Measurements from ENCODE around the gene TMSB15C. TPM values are rescaled to one million over a fixed set of nuclear protein-coding genes. Genes with fewer than 3 reads are reported as not detected.
"Not testable (repeated sequence)": the region's sequence is repeated elsewhere in the genome, so short reads cannot be mapped to it uniquely, and the experiment has no call there.

The TMSB15C gene
- total RNA-seq, 2 donors from 2014 or later: 3.9 to 4.3 TPM

DNA sequence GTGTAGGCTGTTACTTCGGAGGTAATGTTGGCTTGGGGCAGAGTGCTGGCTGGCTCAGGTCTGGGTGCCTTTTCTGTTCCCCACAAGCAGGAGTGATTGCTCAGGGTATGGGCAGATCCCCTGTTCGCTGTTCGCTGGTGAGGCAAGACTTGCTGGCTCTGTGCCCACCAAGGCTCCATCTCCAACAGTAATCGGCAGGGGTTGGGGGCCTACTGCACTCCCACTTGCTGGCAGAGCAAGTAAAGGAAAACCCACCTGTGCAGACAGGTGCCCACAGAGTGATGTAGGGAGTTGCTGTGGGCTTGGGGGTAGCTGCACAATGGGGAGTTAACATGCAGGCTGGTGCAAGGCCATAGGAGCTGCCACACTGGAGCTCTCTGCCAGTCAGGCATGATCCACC lies 8.0 kb upstream of the TMSB15C start:
- H3K36me3 ChIP-seq: no peaks in the 10 kb centered on the region
- ATAC-seq (ENCODE audit: insufficient number of reproducible peaks, low FRiP score, low read depth) (no peak), DNase-seq (ENCODE audit: low spot score) (no peak)
- H3K27me3 ChIP-seq (replicated peaks; ENCODE audit: insufficient read depth): no peaks in the 10 kb centered on the region
- H3K27ac ChIP-seq: no peak overlapping the region
- no peaks in the 10 kb centered on the region for H3K4me1 ChIP-seq (ENCODE audit: control insufficient read depth in 1 of 2, low read depth in 2 of 2)
- no peaks in the 10 kb centered on the region for H3K9me3 ChIP-seq
- no peak overlapping the region for H3K4me3 ChIP-seq
- TF ChIP-seq, protein P1, sequence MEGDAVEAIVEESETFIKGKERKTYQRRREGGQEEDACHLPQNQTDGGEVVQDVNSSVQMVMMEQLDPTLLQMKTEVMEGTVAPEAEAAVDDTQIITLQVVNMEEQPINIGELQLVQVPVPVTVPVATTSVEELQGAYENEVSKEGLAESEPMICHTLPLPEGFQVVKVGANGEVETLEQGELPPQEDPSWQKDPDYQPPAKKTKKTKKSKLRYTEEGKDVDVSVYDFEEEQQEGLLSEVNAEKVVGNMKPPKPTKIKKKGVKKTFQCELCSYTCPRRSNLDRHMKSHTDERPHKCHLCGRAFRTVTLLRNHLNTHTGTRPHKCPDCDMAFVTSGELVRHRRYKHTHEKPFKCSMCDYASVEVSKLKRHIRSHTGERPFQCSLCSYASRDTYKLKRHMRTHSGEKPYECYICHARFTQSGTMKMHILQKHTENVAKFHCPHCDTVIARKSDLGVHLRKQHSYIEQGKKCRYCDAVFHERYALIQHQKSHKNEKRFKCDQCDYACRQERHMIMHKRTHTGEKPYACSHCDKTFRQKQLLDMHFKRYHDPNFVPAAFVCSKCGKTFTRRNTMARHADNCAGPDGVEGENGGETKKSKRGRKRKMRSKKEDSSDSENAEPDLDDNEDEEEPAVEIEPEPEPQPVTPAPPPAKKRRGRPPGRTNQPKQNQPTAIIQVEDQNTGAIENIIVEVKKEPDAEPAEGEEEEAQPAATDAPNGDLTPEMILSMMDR (IDR thresholded peaks at IDR 0.05): no peak

DNA sequence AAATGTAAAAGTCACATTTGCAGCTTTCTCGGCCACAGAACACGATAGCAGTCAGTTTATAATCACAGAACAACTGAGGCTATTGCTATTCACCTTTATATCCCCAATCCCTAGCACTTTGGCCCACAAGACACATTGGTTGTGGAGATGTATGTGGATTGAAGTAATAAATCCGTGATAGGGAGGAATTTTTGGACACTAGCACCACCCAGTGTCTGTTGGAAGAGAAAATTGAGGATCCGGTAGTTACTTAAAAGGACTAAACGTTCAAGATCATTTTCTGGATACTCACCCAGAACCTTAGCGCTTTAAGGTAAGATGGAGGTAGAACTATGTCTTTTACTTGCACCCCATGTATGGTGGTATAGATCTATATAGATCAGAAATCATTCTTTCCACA lies 1.8 kb upstream of the TMSB15C start:
- not testable (repeated sequence) for H3K9me3 ChIP-seq; H3K4me1 ChIP-seq (ENCODE audit: control insufficient read depth in 1 of 2, low read depth in 2 of 2); ATAC-seq (ENCODE audit: insufficient number of reproducible peaks, low FRiP score, low read depth); H3K36me3 ChIP-seq; H3K27me3 ChIP-seq (replicated peaks; ENCODE audit: insufficient read depth); H3K4me3 ChIP-seq; H3K27ac ChIP-seq; DNase-seq (ENCODE audit: low spot score)

DNA sequence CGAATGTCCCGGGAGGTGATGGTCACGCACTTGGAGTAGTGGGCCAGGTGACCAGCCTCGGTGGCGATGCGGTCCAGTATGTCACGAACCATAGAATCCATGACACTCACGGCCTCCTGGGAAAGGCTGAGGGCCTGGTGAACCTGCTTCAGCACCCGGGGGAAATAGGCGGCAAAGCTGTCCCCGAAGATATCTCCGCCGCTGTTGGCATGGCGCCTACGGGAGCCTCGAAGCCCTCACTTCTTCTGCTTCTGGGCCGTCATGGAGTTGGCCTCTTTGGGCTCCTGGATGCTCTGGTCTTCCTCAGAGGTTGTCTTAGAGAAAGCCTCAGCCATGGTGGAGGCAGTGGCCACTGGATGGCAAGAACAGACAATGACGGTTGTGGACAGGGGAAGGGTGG lies 13.4 kb downstream of the TMSB15C start:
- not testable (repeated sequence) for H3K4me3 ChIP-seq; H3K27ac ChIP-seq; H3K9me3 ChIP-seq; H3K27me3 ChIP-seq (replicated peaks; ENCODE audit: insufficient read depth); DNase-seq (ENCODE audit: low spot score); H3K4me1 ChIP-seq (ENCODE audit: control insufficient read depth in 1 of 2, low read depth in 2 of 2); H3K36me3 ChIP-seq; ATAC-seq (ENCODE audit: insufficient number of reproducible peaks, low FRiP score, low read depth)

DNA sequence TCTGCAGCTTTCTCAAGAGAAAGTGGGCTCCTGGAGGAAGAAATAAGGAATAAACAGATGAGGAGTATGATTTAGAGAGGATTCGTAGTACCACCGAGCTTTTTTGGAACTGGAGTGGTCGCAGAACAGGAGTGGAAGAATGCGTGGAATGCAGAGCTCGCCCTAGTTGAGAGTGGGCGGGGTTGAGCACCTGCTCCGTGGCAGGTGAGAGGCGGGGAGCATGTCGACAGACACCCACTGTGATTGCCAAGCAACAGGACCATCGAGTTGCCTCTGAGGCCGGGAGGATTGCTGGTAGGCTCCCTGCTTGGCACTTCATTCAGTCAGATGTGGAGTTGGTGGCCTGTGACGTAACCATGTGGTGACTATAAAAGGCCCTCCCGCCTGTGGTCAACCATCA lies 21.1 kb downstream of the TMSB15C start:
- not testable (repeated sequence) for H3K9me3 ChIP-seq; ATAC-seq (ENCODE audit: insufficient number of reproducible peaks, low FRiP score, low read depth); DNase-seq (ENCODE audit: low spot score); H3K4me3 ChIP-seq; H3K27ac ChIP-seq; H3K27me3 ChIP-seq (replicated peaks; ENCODE audit: insufficient read depth); H3K4me1 ChIP-seq (ENCODE audit: control insufficient read depth in 1 of 2, low read depth in 2 of 2); H3K36me3 ChIP-seq

DNA sequence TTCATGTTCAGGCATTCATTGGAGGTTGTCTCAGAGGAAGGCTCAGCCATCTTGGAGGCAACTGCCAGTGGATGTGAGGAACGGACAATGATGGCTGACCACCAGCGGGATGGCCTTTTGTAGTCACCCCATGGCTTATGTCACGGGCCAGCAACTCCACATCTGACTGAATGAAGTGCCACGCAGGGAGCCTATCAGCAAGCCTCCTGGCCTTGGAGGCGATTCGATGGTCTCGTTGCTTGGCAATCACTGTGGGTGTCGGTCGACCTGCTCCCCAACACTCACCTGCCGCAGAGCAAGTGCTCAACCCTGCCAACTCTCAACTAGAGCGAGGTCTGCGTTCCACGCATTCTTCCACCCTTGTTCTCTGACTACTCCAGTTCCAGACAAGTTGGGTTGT lies 28.9 kb downstream of the TMSB15C start:
- H3K27ac ChIP-seq: no peak overlapping the region
- no peak overlapping the region for H3K4me3 ChIP-seq
- H3K36me3 ChIP-seq: no peaks in the 10 kb centered on the region
- no peak for DNase-seq (ENCODE audit: low spot score)
- H3K9me3 ChIP-seq: no peaks in the 10 kb centered on the region
- ATAC-seq (ENCODE audit: insufficient number of reproducible peaks, low FRiP score, low read depth): no peak
- TF ChIP-seq, protein P1 (IDR thresholded peaks at IDR 0.05): no peak
- no peaks in the 10 kb centered on the region for H3K4me1 ChIP-seq (ENCODE audit: control insufficient read depth in 1 of 2, low read depth in 2 of 2)
- no peaks in the 10 kb centered on the region for H3K27me3 ChIP-seq (replicated peaks; ENCODE audit: insufficient read depth)

DNA sequence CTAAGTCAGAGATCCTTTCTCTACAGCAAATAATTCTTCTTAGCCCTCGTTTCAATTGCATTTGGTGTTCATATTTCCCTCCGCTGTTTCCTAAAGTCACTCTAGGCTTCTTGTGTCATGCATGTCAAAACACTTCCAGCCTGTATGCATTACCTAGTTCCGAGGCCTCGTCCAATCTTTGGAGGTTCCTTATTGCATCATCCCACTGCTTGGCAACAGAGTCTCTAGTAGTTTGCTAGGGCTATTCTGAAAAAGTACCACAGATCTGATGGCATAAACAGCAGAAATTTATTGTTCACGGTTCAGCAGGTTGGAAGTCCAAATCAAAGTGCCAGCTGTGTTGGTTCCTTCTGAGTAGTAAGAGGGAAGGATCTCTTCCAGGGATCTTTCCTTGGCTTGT lies 30.4 kb downstream of the TMSB15C start:
- H3K27me3 ChIP-seq (replicated peaks; ENCODE audit: insufficient read depth): no peaks in the 10 kb centered on the region
- H3K9me3 ChIP-seq: no peaks in the 10 kb centered on the region
- ATAC-seq (ENCODE audit: insufficient number of reproducible peaks, low FRiP score, low read depth): no peak
- no peak for DNase-seq (ENCODE audit: low spot score)
- H3K27ac ChIP-seq: no peak overlapping the region
- TF ChIP-seq, protein P1 (IDR thresholded peaks at IDR 0.05): no peak
- H3K4me1 ChIP-seq (ENCODE audit: control insufficient read depth in 1 of 2, low read depth in 2 of 2): no peaks in the 10 kb centered on the region
- H3K36me3 ChIP-seq: no peaks in the 10 kb centered on the region
- no peak overlapping the region for H3K4me3 ChIP-seq

DNA sequence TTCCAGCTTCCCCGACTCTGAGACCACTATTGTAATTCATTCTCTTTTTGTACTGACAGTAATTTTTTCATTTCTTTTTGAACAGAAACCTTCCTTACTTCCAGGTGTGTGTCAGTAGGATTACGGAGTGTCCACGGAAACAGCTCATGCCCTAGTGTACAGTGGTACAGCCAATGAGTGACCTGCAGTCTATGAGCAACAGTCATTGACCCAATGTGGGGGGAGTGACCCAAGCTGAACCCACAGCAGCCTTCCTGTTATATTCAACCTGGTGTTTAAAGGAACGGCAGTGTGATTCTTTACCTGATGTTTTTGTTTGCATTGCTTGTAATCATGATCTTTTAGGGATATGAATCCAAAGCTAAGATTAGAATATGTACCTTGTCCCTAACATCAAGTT lies 35.0 kb downstream of the TMSB15C start:
- Histone ChIP-seq H3K27ac (no peak overlapping the region), H3K4me1 (ENCODE audit: control insufficient read depth in 1 of 2, low read depth in 2 of 2) (no peaks in the 10 kb centered on the region), H3K36me3 (no peaks in the 10 kb centered on the region), H3K27me3 (replicated peaks; ENCODE audit: insufficient read depth) (no peaks in the 10 kb centered on the region), H3K9me3 (no peaks in the 10 kb centered on the region), H3K4me3 (no peak overlapping the region)
- TF ChIP-seq, protein P1 (IDR thresholded peaks at IDR 0.05): no peak
- DNase-seq (ENCODE audit: low spot score): no peak
- ATAC-seq (ENCODE audit: insufficient number of reproducible peaks, low FRiP score, low read depth): no peak

Data from thoracic aorta (tissue), 2 donors.